Kidney tubule cell (primary cell): ENCODE measurements around the gene MGLL.

Source experiments
- DNase-seq: peaks from one replicate; pipeline ENCODE4 v3.0.0-alpha.2; 2018; ENCODE audit warnings: low spot score

The MGLL gene

GRCh38 chr3:127741246-127741645 lies 81.1 kb downstream of the MGLL start:
- no peak for DNase-seq

- DNase-seq, result no peak
Measured at GRCh38 chr3:127740136-127740915, 82.0 kb downstream of the MGLL start.

- DNase-seq, result no peak
Measured at GRCh38 chr3:127739347-127740135, 82.8 kb downstream of the MGLL start.

GRCh38 chr3:127738192-127738840 lies 84.0 kb downstream of the MGLL start:
- DNase-seq, result peak; percentile 88

GRCh38 chr3:127736801-127737539 lies 85.3 kb downstream of the MGLL start:
- DNase-seq, result peak; percentile 68

GRCh38 chr3:127735767-127736693 lies 86.3 kb downstream of the MGLL start:
- peak; percentile 94 for DNase-seq

- DNase-seq, result peak; percentile 98
Measured at GRCh38 chr3:127734754-127735473, 87.4 kb downstream of the MGLL start.

GRCh38 chr3:127734181-127734720 lies 88.1 kb downstream of the MGLL start:
- DNase-seq, result no peak

GRCh38 chr3:127733781-127734180 lies 88.5 kb downstream of the MGLL start:
- no peak for DNase-seq

- DNase-seq, result no peak
Measured at GRCh38 chr3:127732879-127733350, 89.4 kb downstream of the MGLL start.

GRCh38 chr3:127732303-127732702 lies 90.0 kb downstream of the MGLL start:
- DNase-seq, result no peak

GRCh38 chr3:127731546-127732289 lies 90.6 kb downstream of the MGLL start:
- no peak for DNase-seq

- DNase-seq, result no peak
Measured at GRCh38 chr3:127730666-127731295, 91.5 kb downstream of the MGLL start.

GRCh38 chr3:127730171-127730570 lies 92.1 kb downstream of the MGLL start:
- DNase-seq, result no peak

- no peak for DNase-seq
Measured at GRCh38 chr3:127729556-127730056, 92.7 kb downstream of the MGLL start.

GRCh38 chr3:127728417-127729015 lies 93.8 kb downstream of the MGLL start:
- no peak for DNase-seq

- no peak for DNase-seq
Measured at GRCh38 chr3:127726894-127727293, 95.4 kb downstream of the MGLL start.

GRCh38 chr3:127723011-127723567 lies 99.2 kb downstream of the MGLL start:
- DNase-seq, result no peak
